HEK293T (cell line): ENCODE data around the gene SPTLC3.

Experiments
- ARNT ChIP-seq: fragments of 450-650 bp; IDR thresholded peaks from 2 replicates; pipeline ENCODE4 v1.6.1; 2017; ENCODE audit warnings: mild to moderate bottlenecking
- BHLHE40 ChIP-seq: fragments of 450-650 bp; IDR thresholded peaks from 2 replicates; pipeline ENCODE4 v1.6.1; 2016; ENCODE audit warnings: mild to moderate bottlenecking, moderate library complexity, borderline replicate concordance
- CTBP1 ChIP-seq: fragments of 450-650 bp; IDR thresholded peaks from 2 replicates; pipeline ENCODE4 v1.6.1; 2016; ENCODE audit warnings: borderline replicate concordance
- ELF4 ChIP-seq: fragments of 450-650 bp; IDR thresholded peaks from 2 replicates; pipeline ENCODE4 v1.6.1; 2017; ENCODE audit warnings: antibody characterized with exemption
- FOXK2 ChIP-seq: fragments of 450-650 bp; IDR thresholded peaks from 2 replicates; pipeline ENCODE4 v1.6.1; 2016; ENCODE audit warnings: mild to moderate bottlenecking
- FOXM1 ChIP-seq: fragments of 450-650 bp; IDR thresholded peaks from 2 replicates; pipeline ENCODE4 v1.6.1; 2017; ENCODE audit warnings: mild to moderate bottlenecking, borderline replicate concordance
- L3MBTL2 ChIP-seq: fragments of 450-650 bp; conservative IDR thresholded peaks from 2 replicates; pipeline ENCODE4 v1.6.1; 2016; ENCODE audit warnings: mild to moderate bottlenecking
- LEF1 ChIP-seq: fragments of 450-650 bp; IDR thresholded peaks from 2 replicates; pipeline ENCODE4 v1.6.1; 2017; ENCODE audit warnings: mild to moderate bottlenecking, borderline replicate concordance
- NFRKB ChIP-seq: fragments of 450-650 bp; IDR thresholded peaks from 2 replicates; pipeline ENCODE4 v1.6.1; 2016; ENCODE audit warnings: mild to moderate bottlenecking, moderate library complexity
- SP1 ChIP-seq: fragments of 450-650 bp; IDR thresholded peaks from 2 replicates; pipeline ENCODE4 v1.6.1; 2017
- SUZ12 ChIP-seq: fragments of 450-650 bp; IDR thresholded peaks from 2 replicates; pipeline ENCODE4 v1.6.1; 2016; ENCODE audit warnings: mild to moderate bottlenecking
- TARDBP ChIP-seq: fragments of 450-650 bp; IDR thresholded peaks from 2 replicates; pipeline ENCODE4 v1.6.1; 2016
- ZNF384 ChIP-seq: fragments of 450-650 bp; IDR thresholded peaks from 2 replicates; pipeline ENCODE4 v1.6.1; 2016
- TF ChIP-seq, protein P1 (sequence below): fragments of 450-650 bp; IDR thresholded peaks from 2 replicates; pipeline ENCODE4 v1.6.1; 2016

DNA sequence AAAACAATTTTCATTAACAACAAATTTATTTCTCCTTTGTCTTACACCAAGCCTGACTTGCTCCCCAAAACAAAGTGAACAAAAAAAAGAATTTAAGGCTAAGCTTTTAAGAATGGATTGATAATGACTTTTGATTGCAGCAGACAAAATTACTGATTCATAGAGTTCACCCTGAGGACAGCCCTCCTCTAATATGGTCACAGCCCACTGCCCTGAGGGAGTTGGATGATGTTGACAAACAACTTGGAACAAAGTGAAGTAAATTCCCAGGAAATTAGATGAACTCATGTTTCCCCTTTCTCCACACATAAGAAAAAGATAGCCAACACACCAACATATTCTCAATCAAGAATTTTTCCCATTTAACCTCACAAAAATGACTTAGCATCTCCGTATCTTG is 204.6 kb downstream of the SPTLC3 start:
- TF ChIP-seq SP1 (no peak), NFRKB (no peak), ELF4 (no peak), BHLHE40 (no peak), CTBP1 (no peak), LEF1 (no peak), TARDBP (no peak), FOXK2 (no peak), ZNF384 (no peak), SUZ12 (no peak), L3MBTL2 (no peak), FOXM1 (no peak), ARNT (no peak)
- TF ChIP-seq, protein P1, sequence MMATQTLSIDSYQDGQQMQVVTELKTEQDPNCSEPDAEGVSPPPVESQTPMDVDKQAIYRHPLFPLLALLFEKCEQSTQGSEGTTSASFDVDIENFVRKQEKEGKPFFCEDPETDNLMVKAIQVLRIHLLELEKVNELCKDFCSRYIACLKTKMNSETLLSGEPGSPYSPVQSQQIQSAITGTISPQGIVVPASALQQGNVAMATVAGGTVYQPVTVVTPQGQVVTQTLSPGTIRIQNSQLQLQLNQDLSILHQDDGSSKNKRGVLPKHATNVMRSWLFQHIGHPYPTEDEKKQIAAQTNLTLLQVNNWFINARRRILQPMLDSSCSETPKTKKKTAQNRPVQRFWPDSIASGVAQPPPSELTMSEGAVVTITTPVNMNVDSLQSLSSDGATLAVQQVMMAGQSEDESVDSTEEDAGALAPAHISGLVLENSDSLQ, result no peak
